ENCODE data around the gene SOS1.

Gene SOS1

GRCh38 chr2:39022642-39023235, 98.1 kb downstream of the SOS1 start:
- no peak for DNase-seq

DNA sequence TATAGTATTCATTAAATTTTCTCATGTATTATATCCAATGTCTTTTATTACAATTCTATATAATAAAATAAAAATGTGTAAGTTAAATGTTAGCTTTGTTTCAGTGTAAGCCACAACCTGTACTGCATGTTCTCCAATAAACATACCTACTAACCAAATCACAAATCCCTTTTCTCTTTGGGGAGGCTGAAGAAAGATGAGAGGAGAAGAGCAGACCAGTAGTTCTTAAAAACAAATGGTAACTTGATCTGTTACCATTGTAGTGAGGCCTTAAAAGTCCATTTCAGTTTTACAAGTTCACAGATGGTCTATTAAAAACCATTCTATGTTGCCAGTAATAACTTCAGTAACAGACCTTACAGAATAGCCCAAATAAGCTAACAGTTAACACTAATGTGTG, 100.5 kb downstream of the SOS1 start:
- DNase-seq: no peak

- DNase-seq: no peak
Observed at GRCh38 chr2:39018638-39019037, 102.2 kb downstream of the SOS1 start.

DNA sequence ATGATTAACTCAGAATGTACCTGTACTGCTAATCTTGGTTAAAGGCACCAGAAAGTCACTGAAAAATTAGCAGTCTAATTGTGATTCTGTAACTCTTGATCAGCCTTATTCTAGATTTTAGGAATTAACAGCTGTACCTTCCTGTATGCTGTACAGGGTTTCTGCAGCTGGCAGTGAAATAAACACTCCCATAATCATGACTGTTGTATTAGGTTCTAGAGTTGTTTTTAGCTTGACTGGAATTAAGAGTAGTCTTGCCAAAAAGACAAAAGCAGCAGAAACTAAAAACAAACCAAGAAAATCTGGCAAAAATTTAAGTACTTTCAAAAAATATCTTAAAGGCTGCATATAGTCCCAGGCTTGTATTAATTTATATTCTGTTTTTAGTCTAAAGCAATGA, 103.5 kb downstream of the SOS1 start:
- no peak for DNase-seq

GRCh38 chr2:39015424-39015823, 105.4 kb downstream of the SOS1 start:
- no peak for DNase-seq

DNA sequence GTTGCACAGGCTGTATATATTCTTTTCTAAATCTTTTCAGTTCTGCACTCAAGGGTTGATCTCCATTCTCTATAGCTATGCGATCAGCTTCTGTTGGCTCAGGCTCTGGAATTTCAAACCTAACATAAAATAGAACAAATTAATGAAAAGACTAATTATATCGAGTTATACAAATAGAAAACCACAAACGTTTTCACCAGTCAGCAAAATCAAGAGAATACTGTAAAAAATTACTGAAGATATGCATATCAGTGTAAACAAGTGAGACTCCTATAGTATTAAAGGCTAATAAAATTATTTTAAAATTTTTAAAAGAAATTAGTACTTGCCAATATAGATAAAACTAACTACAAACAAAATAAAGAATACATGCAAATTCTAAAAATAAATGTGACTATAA, 107.0 kb downstream of the SOS1 start:
- DNase-seq: no peak

DNA sequence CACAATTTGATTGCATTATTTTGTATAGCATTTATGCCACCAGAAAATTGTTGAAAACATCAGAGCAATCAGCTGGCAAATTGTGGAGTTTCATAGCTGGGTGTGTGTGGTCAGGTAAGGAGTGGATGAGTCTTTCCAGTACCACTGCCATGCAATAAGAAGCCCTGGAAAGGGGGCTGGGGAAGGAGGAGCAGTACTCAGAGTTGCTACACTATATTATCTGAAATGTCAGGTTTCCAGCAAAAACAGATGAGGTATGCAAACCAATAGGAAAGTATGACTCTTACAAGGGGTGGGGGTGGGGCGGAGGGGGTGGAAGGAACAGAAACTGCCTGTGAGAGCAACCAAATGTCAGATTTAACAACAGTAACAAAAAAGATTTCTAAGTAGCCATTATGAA, 112.2 kb downstream of the SOS1 start:
- DNase-seq: peak; percentile 40

DNA sequence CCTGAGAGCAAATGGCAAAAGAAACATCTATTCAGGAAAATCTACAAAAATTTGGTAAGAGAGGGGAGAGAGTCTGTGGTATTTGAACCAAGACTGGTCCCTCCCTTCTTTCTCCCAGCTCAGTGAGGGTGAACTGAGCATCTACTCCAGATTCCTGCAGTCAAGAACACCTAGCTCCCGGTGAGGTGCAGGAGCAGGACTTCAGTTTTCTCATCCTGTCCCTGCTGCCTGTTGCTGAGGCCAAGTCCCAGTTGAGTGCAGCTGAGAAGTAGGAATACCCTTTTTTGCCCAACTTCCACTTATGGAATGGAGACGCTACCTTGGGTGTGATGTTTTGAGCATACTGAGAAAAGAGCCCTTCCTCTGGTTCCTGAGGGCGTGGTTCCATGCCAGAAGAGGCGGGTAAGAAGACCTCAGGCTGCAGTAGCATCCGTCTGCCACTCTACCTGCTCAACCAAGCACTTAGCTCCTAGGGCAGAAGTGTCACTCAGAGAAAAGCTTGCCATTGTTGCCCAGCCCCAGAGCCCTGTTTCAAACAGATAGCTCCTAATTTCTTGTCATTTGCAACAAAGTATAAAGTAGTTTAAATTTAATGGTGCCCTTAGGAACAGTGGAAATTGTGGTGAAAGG, 112.9 kb downstream of the SOS1 start:
- no peak for DNase-seq

GRCh38 chr2:39000552-39000951, 120.3 kb downstream of the SOS1 start:
- DNase-seq: no peak

- DNase-seq: peak; percentile 92
Observed at GRCh38 chr2:38997781-38998180, 123.1 kb downstream of the SOS1 start.

DNA sequence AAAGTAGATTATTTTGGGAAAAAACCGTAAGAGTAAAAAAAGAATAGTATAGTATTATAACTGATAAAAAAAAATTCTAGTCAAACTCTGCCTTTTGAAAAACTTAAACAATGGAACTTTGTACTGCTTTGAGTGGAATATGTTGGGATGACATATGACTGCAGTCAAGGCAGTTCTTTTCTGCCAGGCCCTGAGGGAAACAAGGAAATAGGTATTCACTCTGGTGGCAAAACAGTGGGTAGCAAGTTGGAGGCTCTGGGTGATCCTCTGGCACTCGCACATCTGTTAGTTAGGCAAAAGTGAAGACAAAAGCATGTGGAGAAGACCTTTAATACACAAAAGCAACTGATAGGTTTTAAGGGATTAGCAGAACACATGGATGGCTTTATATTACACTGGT, 129.0 kb downstream of the SOS1 start:
- DNase-seq: no peak

- no peak for DNase-seq
Observed at GRCh38 chr2:38988716-38989115, 132.1 kb downstream of the SOS1 start.

- no peak for DNase-seq
Observed at GRCh38 chr2:38982498-38982897, 138.4 kb downstream of the SOS1 start.

DNA sequence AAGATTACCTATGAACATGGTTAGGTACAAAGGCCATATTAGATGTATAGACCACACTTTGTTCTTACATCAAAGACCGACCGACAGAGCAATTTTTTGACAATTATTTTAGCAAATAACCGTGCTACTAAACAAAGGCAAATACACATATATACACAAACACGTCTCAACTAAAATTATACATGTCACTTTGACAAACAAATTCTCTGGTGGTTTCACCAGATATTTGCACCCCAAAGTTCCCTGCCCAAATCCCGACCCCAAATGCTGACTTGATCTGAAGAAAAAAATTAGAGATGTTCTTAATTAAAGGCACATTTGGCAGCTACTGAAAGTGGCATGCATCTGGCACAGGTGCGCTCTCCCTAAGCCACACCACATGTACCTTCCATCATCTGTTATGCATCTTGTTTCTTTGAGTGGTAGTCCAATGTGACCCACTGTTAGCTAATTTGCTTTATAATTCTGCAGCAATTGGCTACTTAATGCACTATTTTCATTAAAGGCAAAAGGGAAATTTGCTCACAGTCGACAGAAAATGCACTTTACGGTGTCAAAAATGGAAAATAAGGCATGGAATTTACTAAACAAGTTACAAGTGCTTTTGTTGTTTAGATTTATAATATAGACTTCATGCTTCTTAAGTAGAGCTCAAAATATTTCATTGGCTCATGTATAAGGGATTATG, 139.0 kb downstream of the SOS1 start:
- no peak for DNase-seq

DNA sequence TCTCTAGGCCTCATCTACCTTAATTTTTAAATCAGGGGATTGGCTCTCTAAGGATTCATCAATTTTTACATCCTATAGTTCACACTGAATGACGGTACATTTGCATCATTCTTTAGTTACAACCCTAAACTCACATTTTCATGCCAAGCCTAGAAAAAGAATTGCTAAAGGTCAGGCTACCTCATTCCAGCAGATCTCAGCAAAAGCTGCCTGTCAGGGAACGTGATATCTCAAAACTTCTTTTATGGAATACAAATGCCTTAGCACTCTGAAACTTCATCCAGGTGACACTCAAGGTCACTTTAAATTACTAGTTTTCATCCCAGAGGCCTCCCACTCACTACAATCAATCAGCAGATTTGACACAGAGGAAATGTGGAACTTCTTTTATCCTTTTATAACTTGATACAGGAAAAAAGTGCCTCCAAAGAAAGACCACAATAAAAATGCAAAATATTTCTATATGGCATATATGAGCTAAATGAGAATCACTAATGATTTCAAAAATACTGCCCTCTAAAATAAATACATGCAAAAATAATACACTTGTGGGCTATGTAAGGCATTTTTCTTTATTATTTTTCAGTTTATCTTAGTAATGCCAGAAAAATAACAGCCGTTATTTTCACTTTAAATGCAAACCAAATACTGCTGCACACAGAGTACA, 139.7 kb downstream of the SOS1 start:
- no peak for DNase-seq

GRCh38 chr2:38978908-38979307, 141.9 kb downstream of the SOS1 start:
- no peak for DNase-seq

DNA sequence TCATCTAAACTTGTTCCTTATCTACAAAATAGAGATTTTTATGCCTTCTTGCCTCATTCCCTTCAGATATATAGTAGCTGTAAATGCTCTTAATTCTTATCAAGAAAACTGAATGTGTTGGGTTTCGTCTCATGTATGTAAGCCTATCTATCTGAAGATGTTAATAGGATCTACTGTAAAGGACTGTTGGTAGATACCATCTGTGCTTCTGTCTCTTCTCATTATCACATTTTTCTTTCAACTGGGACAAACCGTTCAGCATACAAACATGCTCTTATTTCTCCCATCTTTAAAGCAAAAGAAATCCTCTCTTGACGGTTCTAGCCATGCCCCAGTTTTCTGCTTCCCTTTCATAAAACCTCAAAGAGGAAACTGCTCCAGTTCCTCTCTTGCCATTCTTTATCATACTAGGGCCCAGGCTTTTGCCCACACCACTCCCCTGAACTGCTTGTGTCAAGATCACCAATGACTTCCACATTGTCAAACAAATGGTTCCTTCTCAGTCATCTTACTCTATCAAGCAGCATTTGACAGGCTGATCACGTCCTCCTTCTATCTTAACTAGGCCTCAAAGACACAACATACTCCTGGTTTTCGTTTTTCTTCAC, 142.5 kb downstream of the SOS1 start:
- peak; percentile 82 for DNase-seq

GRCh38 chr2:38977047-38977446, 143.8 kb downstream of the SOS1 start:
- DNase-seq: no peak

DNA sequence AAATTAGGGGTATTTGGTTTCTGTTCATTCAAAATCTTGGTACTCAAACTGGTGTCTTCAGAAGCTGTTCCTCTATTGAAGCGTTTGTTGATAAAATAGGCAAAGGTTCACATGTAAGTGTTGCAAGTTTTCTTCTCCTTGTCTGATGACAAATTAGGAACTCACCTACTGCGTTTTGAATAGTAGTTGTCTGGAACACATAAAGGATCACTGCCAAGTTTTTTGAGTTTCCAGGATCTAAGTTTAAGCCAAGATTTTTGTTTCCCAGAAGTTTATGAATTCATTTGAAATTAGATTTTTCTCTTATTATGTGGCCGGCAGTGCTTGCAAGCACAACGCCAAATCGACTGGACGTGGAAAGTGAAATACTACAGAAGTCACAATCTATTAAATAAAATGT, 145.8 kb downstream of the SOS1 start:
- DNase-seq: no peak

DNA sequence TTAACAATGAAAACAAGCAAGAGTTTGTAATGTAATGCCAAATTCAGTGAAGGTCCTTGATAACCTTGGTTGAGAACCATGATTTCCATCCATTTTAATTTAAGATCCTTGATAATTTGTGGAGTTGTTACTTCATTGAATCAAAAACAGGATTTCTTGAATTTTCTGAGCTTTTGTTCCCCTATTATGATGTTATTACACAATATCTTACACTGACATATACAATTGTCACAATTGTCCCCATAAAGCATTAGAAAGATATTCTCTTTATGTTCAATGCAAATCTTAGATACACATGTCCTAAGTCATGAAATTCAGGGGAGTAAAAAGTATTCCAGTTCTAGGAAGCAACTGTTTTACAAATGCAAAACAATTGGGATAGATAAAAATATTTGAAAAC, 147.6 kb downstream of the SOS1 start:
- DNase-seq: no peak

GRCh38 chr2:38971377-38971776, 149.5 kb downstream of the SOS1 start:
- no peak for DNase-seq

DNA sequence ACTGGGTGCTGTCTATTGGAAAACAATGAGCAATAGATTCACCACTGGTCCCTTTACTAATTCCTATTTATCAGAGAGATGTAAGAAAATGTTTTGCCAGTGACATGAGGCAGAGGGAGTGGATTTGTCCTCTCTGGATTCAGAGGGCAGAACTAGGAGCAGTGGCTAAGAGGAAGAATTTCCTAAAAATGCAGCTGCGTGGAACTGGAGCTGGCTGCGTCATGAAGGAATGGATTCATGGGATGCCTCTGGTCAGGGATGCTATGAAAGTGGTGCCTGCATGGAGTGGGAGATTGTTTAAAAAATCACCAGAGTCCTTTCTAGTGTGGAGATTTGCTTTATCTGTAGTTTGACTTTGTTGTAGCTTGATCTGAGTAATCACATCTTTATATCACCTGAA, 152.8 kb downstream of the SOS1 start:
- no peak for DNase-seq

DNA sequence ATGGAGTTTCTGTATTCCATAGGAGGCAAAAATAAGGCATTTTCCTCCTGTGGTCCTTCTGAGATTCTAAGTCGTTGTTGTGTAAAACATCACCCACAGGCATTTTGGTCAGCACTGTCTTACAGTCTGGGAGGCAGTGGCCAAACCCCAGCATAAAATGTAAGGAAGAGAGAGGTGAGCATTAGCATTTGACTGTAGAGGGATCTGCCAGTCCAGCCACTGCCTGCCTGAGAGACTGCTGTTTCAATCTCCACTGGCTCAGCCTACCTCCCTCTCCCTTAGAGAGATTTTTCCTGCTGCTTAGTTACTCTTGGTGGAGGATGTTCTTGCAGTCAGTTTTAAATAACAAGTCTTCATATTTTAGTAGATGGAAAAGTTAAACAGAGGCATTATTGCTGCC, 154.2 kb downstream of the SOS1 start:
- DNase-seq: no peak

GRCh38 chr2:38966006-38966405, 154.8 kb downstream of the SOS1 start:
- no peak for DNase-seq
